PC-3 (cell line): Measurements from ENCODE around the gene TKTL1. TPM values are rescaled to one million over a fixed set of nuclear protein-coding genes. Genes with fewer than 3 reads are reported as not detected.

Source experiments
- ATAC-seq: fragments of 200-7000 bp; cut with Tn5 transposase; 2 replicates; pipeline ENCODE4 v1.9.1; 2020; ENCODE audit warnings: mild to moderate bottlenecking, moderate library complexity
- BruUV-seq: library from RNA; stranded (reverse); fragments of 400-500 nt; replicated peaks from 2 replicates; lab custom pipeline; 2021; lab: Mats Ljungman, UMichigan
- CTCF ChIA-PET: fragments of 300-600 bp; sonication (Branson Sonifier 250); formaldehyde crosslinking; loops from one replicate; lab custom pipeline; 2022; ENCODE audit warnings: antibody characterized with exemption; lab: Charles Lee
- POLR2A ChIA-PET: fragments of 300-600 bp; sonication (Branson Sonifier 250); formaldehyde crosslinking; loops from one replicate; lab custom pipeline; 2022; ENCODE audit warnings: antibody characterized with exemption; ENCODE audit not compliant: unreplicated experiment; lab: Charles Lee
- DNase-seq: peaks from one replicate; pipeline ENCODE4 v3.0.0-alpha.2; 2015
- H2AFZ ChIP-seq: fragments of 300-600 bp; sonication (generic); 2 replicates; pipeline ENCODE4 v1.6.0; 2016; ENCODE audit warnings: antibody characterized with exemption, low read length
- H3F3A ChIP-seq: fragments of 300-600 bp; sonication (generic); one replicate; pipeline ENCODE4 v1.6.0; 2017; ENCODE audit warnings: antibody characterized with exemption, low read length, control low read depth, mild to moderate bottlenecking; ENCODE audit not compliant: unreplicated experiment
- H3K27ac ChIP-seq: fragments of 300-600 bp; sonication (generic); 2 replicates; pipeline ENCODE4 v1.5.1; 2016; ENCODE audit warnings: mild to moderate bottlenecking, low read length
- H3K27me3 ChIP-seq: fragments of 300-600 bp; sonication (generic); 2 replicates; pipeline ENCODE4 v1.6.1; 2016; ENCODE audit warnings: low read length, mixed read lengths
- H3K36me3 ChIP-seq: fragments of 300-600 bp; sonication (generic); 2 replicates; pipeline ENCODE4 v1.6.1; 2016; ENCODE audit warnings: low read depth, mixed run types, low read length, mixed read lengths
- H3K4me1 ChIP-seq: fragments of 300-600 bp; sonication (generic); 2 replicates; pipeline ENCODE4 v1.5.1; 2016; ENCODE audit warnings: low read length; ENCODE audit not compliant: insufficient read depth
- H3K4me2 ChIP-seq: fragments of 300-600 bp; sonication (generic); 2 replicates; pipeline ENCODE4 v1.6.0; 2016; ENCODE audit warnings: low read length
- H3K4me3 ChIP-seq: fragments of 300-600 bp; sonication (generic); 2 replicates; pipeline ENCODE4 v1.5.1; 2016; ENCODE audit warnings: mild to moderate bottlenecking, low read length, mixed read lengths
- H3K79me2 ChIP-seq: fragments of 300-600 bp; sonication (generic); 2 replicates; pipeline ENCODE4 v1.6.1; 2017; ENCODE audit warnings: low read length, mixed read lengths
- H3K9ac ChIP-seq: fragments of 300-600 bp; sonication (generic); 2 replicates; pipeline ENCODE4 v1.6.0; 2016; ENCODE audit warnings: mild to moderate bottlenecking, low read length
- H3K9me2 ChIP-seq: fragments of 300-600 bp; sonication (generic); replicated peaks from 2 replicates; pipeline ENCODE4 v1.6.1; 2016; ENCODE audit warnings: mixed run types, low read length, mixed read lengths
- H3K9me3 ChIP-seq: fragments of 300-600 bp; sonication (generic); 2 replicates; pipeline ENCODE4 v1.6.1; 2016; ENCODE audit warnings: low read length, mixed read lengths
- H4K20me1 ChIP-seq: fragments of 300-600 bp; sonication (generic); 2 replicates; pipeline ENCODE4 v1.6.1; 2016; ENCODE audit warnings: low read length, mixed read lengths
- EZH2 ChIP-seq: fragments of 300-600 bp; sonication (generic); IDR thresholded peaks from one replicate; pipeline ENCODE4 v1.6.1; 2017; ENCODE audit warnings: antibody characterized with exemption, mild to moderate bottlenecking, low read length; ENCODE audit not compliant: unreplicated experiment
- EZH2phosphoT487 ChIP-seq: fragments of 300-600 bp; sonication (generic); IDR thresholded peaks from 2 replicates; pipeline ENCODE4 v1.6.1; 2018; ENCODE audit warnings: mild to moderate bottlenecking, antibody characterized with exemption, low read length, borderline replicate concordance
- intact Hi-C: fragments of 100-400 bp; cut with micrococcal nuclease; formaldehyde crosslinking; loops from 2 replicates; pipeline ENCODE4 v1.9.0; 2023
- total RNA-seq: library from RNA; depleted of rRNA; stranded (reverse); fragments of >200 nt; gene quantifications from 2 replicates; pipeline ENCODE4 v1.2.3, GENCODE V29; 2014
- TF ChIP-seq, protein P1 (sequence below): fragments of 300-600 bp; sonication (generic); conservative IDR thresholded peaks from 2 replicates; pipeline ENCODE4 v1.5.1; 2017; ENCODE audit warnings: antibody characterized with exemption, low read depth, mild to moderate bottlenecking, low read length

The TKTL1 gene
- total RNA-seq, 1 experiment from 2014 or later, result not detected

DNA sequence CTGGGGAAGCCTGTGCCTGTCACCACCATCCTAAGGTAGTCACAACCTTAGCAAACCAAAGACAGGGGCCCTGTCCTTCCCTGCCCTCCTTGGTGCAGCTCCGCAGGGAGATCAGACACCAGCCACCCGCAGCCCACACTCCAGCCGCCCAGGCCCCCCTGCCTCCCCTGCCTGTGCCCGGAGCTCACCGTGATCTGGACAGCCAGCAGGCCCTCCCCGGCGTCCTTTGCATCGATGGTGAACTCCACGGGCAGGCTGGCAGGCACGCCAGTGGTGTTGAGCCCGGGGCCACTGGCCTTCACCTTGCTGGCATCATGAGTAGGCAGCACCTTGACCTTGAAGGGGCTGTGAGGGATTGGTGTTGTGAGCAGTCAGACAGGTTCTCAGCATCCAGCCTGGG, 62.4 kb downstream of the TKTL1 start:
- peaks cover 33% of the 10 kb centered on the region for H4K20me1 ChIP-seq
- H3K36me3 ChIP-seq, result peaks cover 80% of the 10 kb centered on the region
- ChIA-PET CTCF (no interaction called here), POLR2A (no interaction called here)
- TF ChIP-seq, protein P1, sequence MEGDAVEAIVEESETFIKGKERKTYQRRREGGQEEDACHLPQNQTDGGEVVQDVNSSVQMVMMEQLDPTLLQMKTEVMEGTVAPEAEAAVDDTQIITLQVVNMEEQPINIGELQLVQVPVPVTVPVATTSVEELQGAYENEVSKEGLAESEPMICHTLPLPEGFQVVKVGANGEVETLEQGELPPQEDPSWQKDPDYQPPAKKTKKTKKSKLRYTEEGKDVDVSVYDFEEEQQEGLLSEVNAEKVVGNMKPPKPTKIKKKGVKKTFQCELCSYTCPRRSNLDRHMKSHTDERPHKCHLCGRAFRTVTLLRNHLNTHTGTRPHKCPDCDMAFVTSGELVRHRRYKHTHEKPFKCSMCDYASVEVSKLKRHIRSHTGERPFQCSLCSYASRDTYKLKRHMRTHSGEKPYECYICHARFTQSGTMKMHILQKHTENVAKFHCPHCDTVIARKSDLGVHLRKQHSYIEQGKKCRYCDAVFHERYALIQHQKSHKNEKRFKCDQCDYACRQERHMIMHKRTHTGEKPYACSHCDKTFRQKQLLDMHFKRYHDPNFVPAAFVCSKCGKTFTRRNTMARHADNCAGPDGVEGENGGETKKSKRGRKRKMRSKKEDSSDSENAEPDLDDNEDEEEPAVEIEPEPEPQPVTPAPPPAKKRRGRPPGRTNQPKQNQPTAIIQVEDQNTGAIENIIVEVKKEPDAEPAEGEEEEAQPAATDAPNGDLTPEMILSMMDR, result no peak
- TF ChIP-seq EZH2phosphoT487 (no peak), EZH2 (no peak)
- no peak overlapping the region for H3K4me3 ChIP-seq
- intact Hi-C loops, result no loop called here
- H3F3A ChIP-seq, result no peaks in the 10 kb centered on the region
- BruUV-seq, result no TSS peak
- no peak overlapping the region for H3K27ac ChIP-seq
- H3K4me1 ChIP-seq, result no peaks in the 10 kb centered on the region
- H3K9me3 ChIP-seq, result no peaks in the 10 kb centered on the region
- no peak for DNase-seq
- ATAC-seq, result no peak
- no peak overlapping the region for H3K4me2 ChIP-seq
- no peaks in the 10 kb centered on the region for H3K27me3 ChIP-seq
- no peaks in the 10 kb centered on the region for H3K9me2 ChIP-seq
- peaks cover 24% of the 10 kb centered on the region for H3K79me2 ChIP-seq
- H3K9ac ChIP-seq, result no peak overlapping the region
- H2AFZ ChIP-seq, result no peak overlapping the region

DNA sequence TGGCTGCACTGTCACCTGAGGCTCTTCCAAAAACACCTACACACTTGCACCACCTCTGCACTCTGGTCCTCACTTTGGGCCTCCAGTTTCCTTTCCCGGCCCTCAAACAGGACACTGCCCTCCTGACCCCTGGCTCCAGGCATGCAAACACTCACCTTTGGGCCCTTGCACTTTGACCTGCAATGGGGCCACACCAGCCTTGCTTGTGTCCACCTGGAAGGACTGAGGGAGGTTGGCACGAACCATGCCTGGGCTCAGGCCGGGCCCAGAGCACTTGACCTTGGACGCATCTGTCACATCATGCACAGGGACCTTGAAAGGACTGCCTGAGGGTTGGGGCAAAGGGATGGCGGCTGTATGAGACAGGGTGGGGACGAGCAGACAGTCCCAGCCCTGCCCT, 63.2 kb downstream of the TKTL1 start:
- Histone ChIP-seq H3K4me2 (no peak overlapping the region), H3K9me3 (no peaks in the 10 kb centered on the region), H3K4me1 (no peaks in the 10 kb centered on the region), H3K36me3 (peaks cover 75% of the 10 kb centered on the region), H4K20me1 (peaks cover 34% of the 10 kb centered on the region), H3K27me3 (no peaks in the 10 kb centered on the region), H3K79me2 (peaks cover 25% of the 10 kb centered on the region), H2AFZ (no peak overlapping the region), H3K9me2 (no peaks in the 10 kb centered on the region), H3K9ac (no peak overlapping the region), H3K4me3 (no peak overlapping the region), H3K27ac (no peak overlapping the region), H3F3A (no peaks in the 10 kb centered on the region)
- no peak for DNase-seq
- TF ChIP-seq EZH2phosphoT487, result no peak
- TF ChIP-seq, protein P1, result no peak
- TF ChIP-seq EZH2, result no peak
- ChIA-PET POLR2A (no interaction called here), CTCF (no interaction called here)
- ATAC-seq, result no peak
- intact Hi-C loops, result no loop called here
- no TSS peak for BruUV-seq

DNA sequence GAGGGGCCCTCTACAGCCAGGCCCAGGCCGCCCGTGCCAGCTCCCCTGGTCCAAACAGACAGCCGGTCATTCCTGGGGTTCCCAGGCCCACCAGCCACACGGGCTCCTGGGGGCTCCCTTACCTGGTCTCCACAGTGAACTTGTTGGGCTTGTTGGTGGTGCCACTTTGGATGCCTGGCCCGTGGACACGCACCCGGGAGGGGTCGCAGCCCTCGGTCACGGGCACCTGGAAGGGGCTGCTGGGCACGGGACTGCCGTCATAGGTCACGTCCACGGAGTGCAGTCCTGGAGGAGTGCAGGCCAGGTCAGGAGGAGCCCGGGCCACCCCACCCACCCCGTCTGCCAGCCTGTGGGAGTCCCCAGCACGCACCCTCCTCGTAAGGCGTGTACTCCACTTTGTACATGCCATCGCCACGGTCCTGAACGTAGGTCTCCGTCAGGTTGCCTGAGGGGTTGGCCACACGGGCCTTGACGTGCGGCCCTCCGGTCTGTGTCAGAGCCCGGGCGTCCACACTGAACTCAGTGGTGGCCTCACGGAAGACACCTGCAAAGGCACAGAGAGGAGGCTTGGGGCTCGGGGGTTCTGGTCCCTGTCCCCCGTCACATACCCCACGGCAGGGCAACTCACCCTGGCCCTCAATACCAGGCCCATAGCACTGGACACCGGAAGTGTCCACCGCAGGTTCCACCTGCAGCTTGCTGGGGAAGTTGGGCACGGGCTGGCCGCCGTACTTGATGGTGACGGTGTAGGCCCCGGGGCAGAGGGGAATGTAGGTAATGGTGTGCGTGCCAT, 64.0 kb downstream of the TKTL1 start:
- H3K9me2 ChIP-seq, result no peaks in the 10 kb centered on the region
- TSS peak; percentile 30 for BruUV-seq
- TF ChIP-seq EZH2 (no peak), EZH2phosphoT487 (no peak)
- TF ChIP-seq, protein P1, result no peak
- intact Hi-C loops, result no loop called here
- no peak overlapping the region for H2AFZ ChIP-seq
- no peaks in the 10 kb centered on the region for H3K9me3 ChIP-seq
- ATAC-seq (no peak), DNase-seq (no peak)
- no peak overlapping the region for H3K9ac ChIP-seq
- H3K4me2 ChIP-seq, result no peak overlapping the region
- ChIA-PET CTCF (no interaction called here), POLR2A (no interaction called here)
- H3K79me2 ChIP-seq, result peaks cover 28% of the 10 kb centered on the region
- no peaks in the 10 kb centered on the region for H3K4me1 ChIP-seq
- H3K27ac ChIP-seq, result no peak overlapping the region
- H3F3A ChIP-seq, result no peaks in the 10 kb centered on the region
- H3K27me3 ChIP-seq, result no peaks in the 10 kb centered on the region
- H3K4me3 ChIP-seq, result no peak overlapping the region
- H4K20me1 ChIP-seq, result peaks cover 39% of the 10 kb centered on the region
- peaks cover 80% of the 10 kb centered on the region for H3K36me3 ChIP-seq
